MM.1S (cell line): Measurements from ENCODE around the gene YBEY.
"Not testable (repeated sequence)": the region's sequence is repeated elsewhere in the genome, so short reads cannot be mapped to it uniquely, and the experiment has no call there.

Source experiments
- DNase-seq: peaks from one replicate; pipeline ENCODE4 v3.0.0-alpha.2; 2015
- H2AFZ ChIP-seq: fragments of 300-600 bp; sonication (generic); 2 replicates; pipeline ENCODE4 v1.6.0; 2016; ENCODE audit warnings: antibody characterized with exemption, low read length
- H3F3A ChIP-seq: fragments of 300-600 bp; sonication (generic); 2 replicates; pipeline ENCODE4 v1.6.1; 2016; ENCODE audit warnings: mild to moderate bottlenecking, antibody characterized with exemption, low read length, moderate library complexity, mixed read lengths; ENCODE audit not compliant: insufficient read depth
- H3K27ac ChIP-seq: fragments of 300-600 bp; sonication (generic); 2 replicates; pipeline ENCODE4 v1.5.1; 2016; ENCODE audit warnings: mild to moderate bottlenecking, low read length
- H3K27me3 ChIP-seq: fragments of 300-600 bp; sonication (generic); replicated peaks from 2 replicates; pipeline ENCODE4 v1.6.0; 2016; ENCODE audit warnings: low read length; ENCODE audit not compliant: insufficient read depth
- H3K36me3 ChIP-seq: fragments of 300-600 bp; sonication (generic); replicated peaks from 2 replicates; pipeline ENCODE4 v1.6.1; 2016; ENCODE audit warnings: mild to moderate bottlenecking, low read length, mixed read lengths; ENCODE audit not compliant: insufficient read depth
- H3K4me1 ChIP-seq: fragments of 300-600 bp; sonication (generic); 2 replicates; pipeline ENCODE4 v1.6.1; 2016; ENCODE audit warnings: low read length, mixed read lengths
- H3K4me2 ChIP-seq: fragments of 300-600 bp; sonication (generic); 2 replicates; pipeline ENCODE4 v1.6.0; 2016; ENCODE audit warnings: low read depth, low read length
- H3K4me3 ChIP-seq: fragments of 300-600 bp; sonication (generic); 2 replicates; pipeline ENCODE4 v1.5.1; 2016; ENCODE audit warnings: low read length, mixed read lengths
- H3K79me2 ChIP-seq: fragments of 300-600 bp; sonication (generic); 2 replicates; pipeline ENCODE4 v1.6.1; 2016; ENCODE audit warnings: mixed run types, low read length, mixed read lengths
- H3K9ac ChIP-seq: fragments of 300-600 bp; sonication (generic); 2 replicates; pipeline ENCODE4 v1.6.1; 2016; ENCODE audit warnings: low read length, mixed read lengths
- H3K9me2 ChIP-seq: fragments of 300-600 bp; sonication (generic); replicated peaks from 2 replicates; pipeline ENCODE4 v1.6.1; 2016; ENCODE audit warnings: mild to moderate bottlenecking, low read length, mixed read lengths; ENCODE audit not compliant: insufficient read depth
- H3K9me3 ChIP-seq: fragments of 300-600 bp; sonication (generic); replicated peaks from 2 replicates; pipeline ENCODE4 v1.6.1; 2016; ENCODE audit warnings: mild to moderate bottlenecking, low read length, mixed read lengths; ENCODE audit not compliant: insufficient read depth
- H4K20me1 ChIP-seq: fragments of 300-600 bp; sonication (generic); 2 replicates; pipeline ENCODE4 v1.6.1; 2016; ENCODE audit warnings: mild to moderate bottlenecking, low read length, moderate library complexity, mixed read lengths; ENCODE audit not compliant: insufficient read depth
- EZH2 ChIP-seq: fragments of 300-600 bp; sonication (generic); optimal IDR thresholded peaks from 2 replicates; pipeline ENCODE3; 2017; ENCODE audit warnings: low read depth, mild to moderate bottlenecking, antibody characterized with exemption, low read length, mixed read lengths
- EZH2phosphoT487 ChIP-seq: fragments of 300-600 bp; sonication (generic); IDR thresholded peaks from 2 replicates; pipeline ENCODE4 v1.6.1; 2018; ENCODE audit warnings: antibody characterized with exemption, low read length
- TF ChIP-seq, protein P1 (sequence below): fragments of 300-600 bp; sonication (generic); IDR thresholded peaks from 2 replicates; pipeline ENCODE4 v1.5.1; 2016; ENCODE audit warnings: antibody characterized with exemption, low read length, mixed read lengths

The YBEY gene

DNA sequence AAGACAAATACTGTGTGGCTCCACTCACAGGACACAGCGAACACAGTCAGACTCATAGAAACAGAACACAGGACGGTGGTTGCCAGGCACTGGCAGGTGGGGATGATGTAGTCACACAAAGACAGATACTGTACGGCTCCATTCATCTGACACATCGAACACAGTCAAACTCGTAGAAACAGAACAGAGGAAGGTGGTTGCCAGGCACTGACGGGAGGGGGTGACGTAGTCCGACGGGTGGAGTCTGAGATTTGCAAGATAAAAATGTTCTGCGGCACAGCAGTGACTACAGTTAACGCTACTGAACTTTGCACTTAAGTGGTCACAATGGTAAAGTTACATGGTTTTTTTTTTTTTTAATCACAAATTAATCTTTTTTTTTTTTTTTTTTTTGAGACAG is 18.8 kb downstream of the YBEY start:
- H3K9me3 ChIP-seq: no peaks in the 10 kb centered on the region
- no peaks in the 10 kb centered on the region for H3K9me2 ChIP-seq
- no peaks in the 10 kb centered on the region for H3F3A ChIP-seq
- no peak overlapping the region for H3K4me2 ChIP-seq
- no peaks in the 10 kb centered on the region for H3K79me2 ChIP-seq
- DNase-seq: no peak
- H3K4me3 ChIP-seq: no peak overlapping the region
- no peaks in the 10 kb centered on the region for H4K20me1 ChIP-seq
- no peaks in the 10 kb centered on the region for H3K4me1 ChIP-seq
- H2AFZ ChIP-seq: no peak overlapping the region
- H3K36me3 ChIP-seq: 0 out of 2 replicates have a peak, but pooled peaks cover 3% of the 10 kb centered on the region
- H3K27me3 ChIP-seq: no peaks in the 10 kb centered on the region
- no peak overlapping the region for H3K27ac ChIP-seq
- TF ChIP-seq EZH2 (no peak), EZH2phosphoT487 (no peak)
- TF ChIP-seq, protein P1, sequence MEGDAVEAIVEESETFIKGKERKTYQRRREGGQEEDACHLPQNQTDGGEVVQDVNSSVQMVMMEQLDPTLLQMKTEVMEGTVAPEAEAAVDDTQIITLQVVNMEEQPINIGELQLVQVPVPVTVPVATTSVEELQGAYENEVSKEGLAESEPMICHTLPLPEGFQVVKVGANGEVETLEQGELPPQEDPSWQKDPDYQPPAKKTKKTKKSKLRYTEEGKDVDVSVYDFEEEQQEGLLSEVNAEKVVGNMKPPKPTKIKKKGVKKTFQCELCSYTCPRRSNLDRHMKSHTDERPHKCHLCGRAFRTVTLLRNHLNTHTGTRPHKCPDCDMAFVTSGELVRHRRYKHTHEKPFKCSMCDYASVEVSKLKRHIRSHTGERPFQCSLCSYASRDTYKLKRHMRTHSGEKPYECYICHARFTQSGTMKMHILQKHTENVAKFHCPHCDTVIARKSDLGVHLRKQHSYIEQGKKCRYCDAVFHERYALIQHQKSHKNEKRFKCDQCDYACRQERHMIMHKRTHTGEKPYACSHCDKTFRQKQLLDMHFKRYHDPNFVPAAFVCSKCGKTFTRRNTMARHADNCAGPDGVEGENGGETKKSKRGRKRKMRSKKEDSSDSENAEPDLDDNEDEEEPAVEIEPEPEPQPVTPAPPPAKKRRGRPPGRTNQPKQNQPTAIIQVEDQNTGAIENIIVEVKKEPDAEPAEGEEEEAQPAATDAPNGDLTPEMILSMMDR: no peak
- H3K9ac ChIP-seq: no peak overlapping the region

- DNase-seq: no peak
- Histone ChIP-seq H3K27me3 (no peaks in the 10 kb centered on the region), H3K4me1 (no peaks in the 10 kb centered on the region), H3K4me2 (no peak overlapping the region), H3K9me2 (no peaks in the 10 kb centered on the region), H4K20me1 (no peaks in the 10 kb centered on the region), H3K27ac (no peak overlapping the region), H3K36me3 (no peaks in the 10 kb centered on the region), H3K9me3 (no peaks in the 10 kb centered on the region), H2AFZ (no peak overlapping the region), H3K79me2 (no peaks in the 10 kb centered on the region), H3F3A (no peaks in the 10 kb centered on the region), H3K9ac (no peak overlapping the region), H3K4me3 (no peak overlapping the region)
- TF ChIP-seq, protein P1: no peak
- TF ChIP-seq EZH2phosphoT487 (no peak), EZH2 (no peak)
These were observed 21.5 kb downstream of the YBEY start for GRCh38 chr21:46307625-46308024.

- Histone ChIP-seq H3K4me2 (no peak overlapping the region), H3K36me3 (no peaks in the 10 kb centered on the region), H3K27me3 (no peaks in the 10 kb centered on the region), H4K20me1 (no peaks in the 10 kb centered on the region), H3K9ac (no peak overlapping the region), H3F3A (no peaks in the 10 kb centered on the region), H3K4me1 (no peaks in the 10 kb centered on the region), H3K9me3 (no peaks in the 10 kb centered on the region), H3K9me2 (no peaks in the 10 kb centered on the region), H3K27ac (no peak overlapping the region), H3K79me2 (no peaks in the 10 kb centered on the region), H3K4me3 (no peak overlapping the region), H2AFZ (no peak overlapping the region)
- DNase-seq: no peak
- TF ChIP-seq, protein P1: no peak
- TF ChIP-seq EZH2 (no peak), EZH2phosphoT487 (no peak)
These were observed 22.3 kb downstream of the YBEY start for GRCh38 chr21:46308431-46308830.

GRCh38 chr21:46310260-46310659 is 24.1 kb downstream of the YBEY start:
- DNase-seq, H3K9me2 ChIP-seq, H3K9ac ChIP-seq, H4K20me1 ChIP-seq, H3K4me1 ChIP-seq, H3K36me3 ChIP-seq, H2AFZ ChIP-seq, H3F3A ChIP-seq, H3K9me3 ChIP-seq, H3K27ac ChIP-seq, H3K79me2 ChIP-seq, H3K4me2 ChIP-seq, H3K27me3 ChIP-seq, H3K4me3 ChIP-seq: not testable (repeated sequence)
